T-helper 22 cell (primary cell): ENCODE data around the gene ZNF561.
"Not testable (repeated sequence)": the region's sequence is repeated elsewhere in the genome, so short reads cannot be mapped to it uniquely, and the experiment has no call there.

ENCODE experiments used
- DNase-seq: peaks from one replicate; pipeline ENCODE4 v3.0.0-alpha.2; 2020; ENCODE audit warnings: low read depth

Gene ZNF561

GRCh38 chr19:9621156-9622037 is at the start of gene ZNF561:
TSS of gene ZNF561 (minus strand) at chr19:9621232. CDS start at chr19:9619456, 1,776 bp downstream.
- peak; percentile 79 for DNase-seq

- no peak for DNase-seq
Measured at GRCh38 chr19:9668544-9668943, 47.5 kb upstream of the ZNF561 start.

GRCh38 chr19:9667898-9668297 is 46.9 kb upstream of the ZNF561 start:
- DNase-seq = no peak

- DNase-seq = no peak
Measured at GRCh38 chr19:9658769-9659168, 37.7 kb upstream of the ZNF561 start.

GRCh38 chr19:9653066-9653555 is 32.1 kb upstream of the ZNF561 start:
- not testable (repeated sequence) for DNase-seq

- DNase-seq = not testable (repeated sequence)
Measured at GRCh38 chr19:9651464-9651863, 30.4 kb upstream of the ZNF561 start.

GRCh38 chr19:9650345-9650744 is 29.3 kb upstream of the ZNF561 start:
- DNase-seq = no peak

- no peak for DNase-seq
Measured at GRCh38 chr19:9645472-9645871, 24.4 kb upstream of the ZNF561 start.

- DNase-seq = no peak
Measured at GRCh38 chr19:9644472-9644871, 23.4 kb upstream of the ZNF561 start.

- no peak for DNase-seq
Measured at GRCh38 chr19:9641810-9642209, 20.8 kb upstream of the ZNF561 start.

- DNase-seq = no peak
Measured at GRCh38 chr19:9640956-9641355, 19.9 kb upstream of the ZNF561 start.

GRCh38 chr19:9636018-9636417 is 15.0 kb upstream of the ZNF561 start:
- DNase-seq = no peak

- DNase-seq = no peak
Measured at GRCh38 chr19:9627856-9628255, 6.8 kb upstream of the ZNF561 start.

- no peak for DNase-seq
Measured at GRCh38 chr19:9622531-9622930, 1.5 kb upstream of the ZNF561 start.

- no peak for DNase-seq
Measured at GRCh38 chr19:9620842-9621155, 233 bp downstream of the ZNF561 start.

- no peak for DNase-seq
Measured at GRCh38 chr19:9615844-9616243, 5.2 kb downstream of the ZNF561 start.

GRCh38 chr19:9610484-9611113 is 10.4 kb downstream of the ZNF561 start:
- no peak for DNase-seq

- no peak for DNase-seq
Measured at GRCh38 chr19:9608912-9609311, 12.1 kb downstream of the ZNF561 start.

- no peak for DNase-seq
Measured at GRCh38 chr19:9597027-9597426, 24.0 kb downstream of the ZNF561 start.

GRCh38 chr19:9586764-9587163 is 34.3 kb downstream of the ZNF561 start:
- DNase-seq = peak; percentile 50

- DNase-seq = peak; percentile 53
Measured at GRCh38 chr19:9584073-9584833, 36.8 kb downstream of the ZNF561 start, which contains the start of gene ZNF121. TSS of gene ZNF121 (minus strand) at chr19:9584504. CDS start at chr19:9568097, 16,407 bp downstream.

GRCh38 chr19:9582081-9582725 is 38.8 kb downstream of the ZNF561 start:
- DNase-seq = not testable (repeated sequence)
